Fibroblast of lung (primary cell): ENCODE measurements around the gene ZNF860. TPM values are rescaled to one million over a fixed set of nuclear protein-coding genes. Genes with fewer than 3 reads are reported as not detected.
"Not testable (repeated sequence)": the region's sequence is repeated elsewhere in the genome, so short reads cannot be mapped to it uniquely, and the experiment has no call there.

Experiments
- DNase-seq, 2 donors: peaks; one replicate each; pipeline versions ENCODE4 v3.0.0 to v3.0.0-alpha.2; 2010; ENCODE audit warnings: low read depth in 2 of 2
- H2AFZ ChIP-seq: 2 replicates; pipeline ENCODE4 v1.5.1; 2012; ENCODE audit warnings: low read length, control low read depth, inconsistent platforms
- H3K27ac ChIP-seq: 2 replicates; pipeline ENCODE4 v1.5.1; 2011; ENCODE audit warnings: low read length, control low read depth; ENCODE audit not compliant: insufficient read depth
- H3K27me3 ChIP-seq: 2 replicates; pipeline ENCODE4 v1.5.1; 2011; ENCODE audit warnings: mild to moderate bottlenecking, low read length; ENCODE audit not compliant: control insufficient read depth, insufficient read depth
- H3K36me3 ChIP-seq: 2 replicates; pipeline ENCODE4 v1.5.1; 2011; ENCODE audit warnings: low read length; ENCODE audit not compliant: control insufficient read depth, insufficient read depth
- H3K4me1 ChIP-seq: 2 replicates; pipeline ENCODE4 v1.5.1; 2011; ENCODE audit warnings: low read length; ENCODE audit not compliant: control insufficient read depth, insufficient read depth; ENCODE audit errors: extremely low read depth
- H3K4me2 ChIP-seq: 2 replicates; pipeline ENCODE4 v1.5.1; 2011; ENCODE audit warnings: low read length, control low read depth; ENCODE audit not compliant: insufficient read depth; ENCODE audit errors: extremely low read depth
- H3K4me3 ChIP-seq, 4 experiments: fragments of 200-600 bp in 1 of 4; sonication (generic) in 1 of 4; replicated peaks in 1 of 4; 2 replicates each; pipeline ENCODE4 v1.5.1; 2011 to 2016; ENCODE audit warnings: low read length in 4 of 4, low read depth in 3 of 4, mild to moderate bottlenecking in 3 of 4, control low read depth in 2 of 4, inconsistent platforms in 1 of 4, mixed read lengths in 1 of 4; ENCODE audit not compliant: insufficient read depth in 1 of 4; ENCODE audit errors: control extremely low read depth in 1 of 4
- H3K79me2 ChIP-seq: 2 replicates; pipeline ENCODE4 v1.5.1; 2012; ENCODE audit warnings: mild to moderate bottlenecking, low read length, inconsistent platforms; ENCODE audit not compliant: control insufficient read depth, insufficient read depth
- H3K9ac ChIP-seq: 2 replicates; pipeline ENCODE4 v1.5.1; 2011; ENCODE audit warnings: mild to moderate bottlenecking, low read length, control low read depth; ENCODE audit not compliant: insufficient read depth
- H3K9me3 ChIP-seq: 2 replicates; pipeline ENCODE4 v1.5.1; 2012; ENCODE audit warnings: low read depth, low read length; ENCODE audit not compliant: control insufficient read depth, insufficient read depth
- H4K20me1 ChIP-seq: 2 replicates; pipeline ENCODE4 v1.5.1; 2011; ENCODE audit warnings: low read length; ENCODE audit not compliant: control insufficient read depth, insufficient read depth; ENCODE audit errors: extremely low read depth
- CTCF ChIP-seq, 2 donors: IDR thresholded peaks in 1 of 2; conservative IDR thresholded peaks in 1 of 2; 1 replicate in 1 of 2; 2 replicates in 1 of 2; pipeline ENCODE4 v1.5.1; 2011 to 2012; ENCODE audit warnings: low read length in 2 of 2, control low read depth in 1 of 2, inconsistent platforms in 1 of 2, low read depth in 1 of 2, mild to moderate bottlenecking in 1 of 2
- EZH2 ChIP-seq: IDR thresholded peaks from 2 replicates; pipeline ENCODE4 v1.5.1; 2012; ENCODE audit warnings: low read length, control low read depth, mild to moderate bottlenecking; ENCODE audit errors: missing control alignments
- polyA plus RNA-seq, 2 donors: library from polyadenylated mRNA; depleted of rRNA in 1 of 2; stranded (reverse) in 1 of 2; unstranded in 1 of 2; fragments of >200 nt; gene quantifications; 2 replicates each; pipeline ENCODE4 v1.2.1, GENCODE V29; 2011 to 2012; ENCODE audit warnings: missing spikeins in 1 of 2
- total RNA-seq: library from RNA; depleted of rRNA; stranded (reverse); fragments of >200 nt; gene quantifications from 2 replicates; pipeline ENCODE4 v1.2.1, GENCODE V29; 2014

Gene ZNF860
- total and polyA plus RNA-seq, 2 donors (not counting 1 experiment from before 2014, with no cell fraction given), result 0.50 to 0.52 TPM

GRCh38 chr3:31988271-31988670 is 6.7 kb downstream of the ZNF860 start:
- no peak overlapping the region for H3K27ac ChIP-seq
- no peak for TF ChIP-seq EZH2
- no peak for TF ChIP-seq CTCF (conservative IDR thresholded peaks at IDR 0.05 in 1 of 2, IDR thresholded peaks at IDR 0.05 in 1 of 2; ENCODE audit: low read depth in 1 of 2, low read length in 2 of 2)
- DNase-seq, result peak in 1 of 2 donors; percentile 31
- no peak overlapping the region for H3K9ac ChIP-seq
- no peak overlapping the region for H3K4me2 ChIP-seq
- no peaks in the 10 kb centered on the region for H3K27me3 ChIP-seq
- H3K79me2 ChIP-seq, result no peaks in the 10 kb centered on the region
- H4K20me1 ChIP-seq, result no peaks in the 10 kb centered on the region
- no peaks in the 10 kb centered on the region for H3K4me1 ChIP-seq
- H3K9me3 ChIP-seq, result no peaks in the 10 kb centered on the region
- no peak overlapping the region for H2AFZ ChIP-seq
- H3K36me3 ChIP-seq, result no peaks in the 10 kb centered on the region
- H3K4me3 ChIP-seq, result no peak overlapping the region

DNA sequence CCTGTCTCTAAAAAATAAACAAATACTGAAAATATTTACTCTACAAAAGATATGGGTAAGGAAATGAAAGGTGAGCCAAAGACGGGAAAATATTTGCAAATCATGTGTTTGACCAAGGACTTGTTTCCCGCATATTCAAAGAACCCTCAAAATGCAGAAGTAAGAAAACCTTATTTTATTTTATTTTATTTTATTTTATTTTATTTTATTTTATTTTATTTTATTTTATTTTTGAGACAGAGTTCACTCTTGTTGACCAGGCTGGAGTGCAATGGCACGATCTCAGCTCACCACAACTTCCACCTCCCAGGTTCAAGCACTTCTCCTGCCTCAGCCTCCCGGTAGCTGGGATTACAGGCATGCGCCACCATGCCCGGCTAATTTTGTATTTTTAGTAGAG is 11.4 kb downstream of the ZNF860 start:
- not testable (repeated sequence) for H3K36me3 ChIP-seq, H3K79me2 ChIP-seq, H3K4me2 ChIP-seq, H3K9me3 ChIP-seq, H2AFZ ChIP-seq, H3K4me1 ChIP-seq, DNase-seq, H3K4me3 ChIP-seq, H3K27me3 ChIP-seq, H3K9ac ChIP-seq, H3K27ac ChIP-seq, H4K20me1 ChIP-seq

DNA sequence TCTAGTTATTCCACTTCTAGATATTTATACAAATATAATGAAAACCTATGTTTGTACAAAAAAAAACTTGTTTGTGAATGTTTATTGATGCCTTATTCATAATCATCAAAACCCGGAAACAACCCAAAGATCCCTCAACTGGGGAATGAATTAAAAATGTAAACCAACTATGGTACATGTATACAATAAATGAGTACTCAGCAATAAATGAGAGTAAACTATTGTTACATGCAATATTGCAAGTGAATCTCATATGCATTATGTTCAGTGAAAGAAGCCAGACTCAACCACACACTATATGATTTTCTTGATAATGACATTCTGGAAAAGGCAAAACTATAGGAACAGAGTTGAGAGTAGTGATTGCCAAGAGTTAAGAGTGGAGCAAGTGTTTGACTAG is 12.3 kb downstream of the ZNF860 start:
- DNase-seq, result no peak
- no peaks in the 10 kb centered on the region for H3K36me3 ChIP-seq
- no peaks in the 10 kb centered on the region for H3K9me3 ChIP-seq
- no peaks in the 10 kb centered on the region for H3K4me1 ChIP-seq
- no peak overlapping the region for H3K4me3 ChIP-seq
- H2AFZ ChIP-seq, result no peak overlapping the region
- H4K20me1 ChIP-seq, result no peaks in the 10 kb centered on the region
- TF ChIP-seq EZH2, result no peak
- TF ChIP-seq CTCF (conservative IDR thresholded peaks at IDR 0.05 in 1 of 2, IDR thresholded peaks at IDR 0.05 in 1 of 2; ENCODE audit: low read depth in 1 of 2, low read length in 2 of 2), result no peak
- H3K9ac ChIP-seq, result no peak overlapping the region
- H3K4me2 ChIP-seq, result no peak overlapping the region
- peaks cover 2% of the 10 kb centered on the region for H3K27me3 ChIP-seq
- no peaks in the 10 kb centered on the region for H3K79me2 ChIP-seq
- H3K27ac ChIP-seq, result no peak overlapping the region

- not testable (repeated sequence) for H3K79me2 ChIP-seq, H3K9ac ChIP-seq, H3K27ac ChIP-seq, H4K20me1 ChIP-seq, H3K4me1 ChIP-seq, H2AFZ ChIP-seq, H3K4me2 ChIP-seq, DNase-seq, H3K9me3 ChIP-seq, H3K4me3 ChIP-seq, H3K36me3 ChIP-seq, H3K27me3 ChIP-seq
Observed at GRCh38 chr3:31995026-31995425, 13.5 kb downstream of the ZNF860 start.
